Mesenchymal stem cell (in vitro differentiated cells and primary cell): ENCODE measurements around the gene HPS6.
A peak's percentile ranks its signal among the peaks of the same experiment; 100 is the strongest.
"Not testable (repeated sequence)": the region's sequence is repeated elsewhere in the genome, so short reads cannot be mapped to it uniquely, and the experiment has no call there.

Experiments
- DNase-seq: peaks from one replicate; pipeline ENCODE4 v3.0.0-alpha.2; 2013
- H2AFZ ChIP-seq: one replicate; pipeline ENCODE4 v1.6.1; 2013; ENCODE audit warnings: low read depth, mild to moderate bottlenecking, control low read depth, inconsistent platforms, low read length, moderate library complexity
- H2AK5ac ChIP-seq: 2 replicates; pipeline ENCODE4 v1.6.1; 2013; ENCODE audit warnings: low read length, moderate library complexity, mild to moderate bottlenecking, inconsistent platforms; ENCODE audit not compliant: severe bottlenecking
- H2BK120ac ChIP-seq: one replicate; pipeline ENCODE4 v1.6.1; 2013; ENCODE audit warnings: low read depth, mild to moderate bottlenecking, inconsistent platforms, low read length, moderate library complexity
- H2BK12ac ChIP-seq, 2 experiments: one replicate each; pipeline ENCODE4 v1.6.1; 2013; ENCODE audit warnings: inconsistent platforms in 2 of 2, low read length in 2 of 2, mild to moderate bottlenecking in 2 of 2, moderate library complexity in 2 of 2, control low read depth in 1 of 2
- H2BK15ac ChIP-seq: one replicate; pipeline ENCODE4 v1.6.1; 2013; ENCODE audit warnings: mild to moderate bottlenecking, low read depth, inconsistent platforms; ENCODE audit not compliant: poor library complexity, severe bottlenecking
- H2BK5ac ChIP-seq: 2 replicates; pipeline ENCODE4 v1.6.1; 2013; ENCODE audit warnings: low read depth, mild to moderate bottlenecking, low read length, control low read depth, inconsistent platforms; ENCODE audit not compliant: poor library complexity, severe bottlenecking
- H3K14ac ChIP-seq, 2 experiments: one replicate each; pipeline ENCODE4 v1.6.1; 2013; ENCODE audit warnings: inconsistent platforms in 2 of 2, low read length in 2 of 2, control low read depth in 1 of 2, mild to moderate bottlenecking in 1 of 2, moderate library complexity in 1 of 2
- H3K18ac ChIP-seq, 2 experiments: one replicate each; pipeline ENCODE4 v1.6.1; 2013; ENCODE audit warnings: inconsistent platforms in 2 of 2, low read length in 2 of 2, control low read depth in 1 of 2, low read depth in 1 of 2, mild to moderate bottlenecking in 1 of 2
- H3K23ac ChIP-seq, 2 experiments: one replicate each; pipeline ENCODE4 v1.6.1; 2013; ENCODE audit warnings: inconsistent platforms in 2 of 2, low read length in 2 of 2, mild to moderate bottlenecking in 2 of 2, moderate library complexity in 2 of 2, control low read depth in 1 of 2
- H3K27ac ChIP-seq: 2 replicates; pipeline ENCODE4 v1.5.1; 2013; ENCODE audit warnings: mild to moderate bottlenecking, moderate library complexity, low read length, control low read depth, inconsistent platforms; ENCODE audit not compliant: poor library complexity, severe bottlenecking
- H3K27me3 ChIP-seq, 2 experiments: 2 replicates each; pipeline versions ENCODE4 v1.6.1 to v1.7.0; 2013; ENCODE audit warnings: low read length in 2 of 2, mild to moderate bottlenecking in 2 of 2, moderate library complexity in 2 of 2, control low read depth in 1 of 2, inconsistent platforms in 1 of 2; ENCODE audit not compliant: control insufficient read depth in 1 of 2, insufficient read depth in 1 of 2
- H3K36me3 ChIP-seq, 2 experiments: 2 replicates each; pipeline versions ENCODE4 v1.6.1 to v1.7.0; 2013; ENCODE audit warnings: low read length in 2 of 2, control low read depth in 1 of 2, inconsistent platforms in 1 of 2, low read depth in 1 of 2, mild to moderate bottlenecking in 1 of 2; ENCODE audit not compliant: insufficient read depth in 2 of 2, control insufficient read depth in 1 of 2
- H3K4ac ChIP-seq, 2 experiments: one replicate each; pipeline ENCODE4 v1.6.1; 2013; ENCODE audit warnings: inconsistent platforms in 2 of 2, low read length in 2 of 2, mild to moderate bottlenecking in 2 of 2, moderate library complexity in 2 of 2, control low read depth in 1 of 2, low read depth in 1 of 2
- H3K4me1 ChIP-seq: 2 replicates; pipeline ENCODE4 v1.6.1; 2013; ENCODE audit warnings: low read depth, low read length, control low read depth; ENCODE audit not compliant: control insufficient read depth, insufficient read depth
- H3K4me2 ChIP-seq: 2 replicates; pipeline ENCODE4 v1.6.1; 2013; ENCODE audit warnings: low read length, mild to moderate bottlenecking, inconsistent platforms; ENCODE audit not compliant: poor library complexity, severe bottlenecking
- H3K4me3 ChIP-seq, 2 experiments: 2 replicates each; pipeline versions ENCODE4 v1.5.1 to v1.7.0; 2013; ENCODE audit warnings: low read length in 2 of 2, mild to moderate bottlenecking in 2 of 2, control low read depth in 1 of 2, low read depth in 1 of 2; ENCODE audit not compliant: insufficient read depth in 1 of 2
- H3K79me1 ChIP-seq: replicated peaks from 2 replicates; pipeline ENCODE4 v1.6.1; 2013; ENCODE audit warnings: mild to moderate bottlenecking, control low read depth, low read length, inconsistent platforms; ENCODE audit not compliant: poor library complexity, severe bottlenecking
- H3K9ac ChIP-seq: 2 replicates; pipeline ENCODE4 v1.7.0; 2013; ENCODE audit warnings: mild to moderate bottlenecking, low read length, moderate library complexity
- H3K9me3 ChIP-seq: 2 replicates; pipeline ENCODE4 v1.7.0; 2013; ENCODE audit warnings: mild to moderate bottlenecking, low read length; ENCODE audit not compliant: control insufficient read depth
- H4K8ac ChIP-seq: one replicate; pipeline ENCODE4 v1.6.1; 2013; ENCODE audit warnings: inconsistent platforms, mild to moderate bottlenecking, low read length, moderate library complexity
- H4K91ac ChIP-seq: one replicate; pipeline ENCODE4 v1.6.1; 2013; ENCODE audit warnings: mild to moderate bottlenecking, low read length, inconsistent platforms
- WGBS: methylation state at CpG from one replicate; pipeline ENCODE4 v1.1.7; 2013; ENCODE audit warnings: mixed read lengths; 5-methylcytosine and 5-hydroxymethylcytosine counted together

HPS6 gene

DNA sequence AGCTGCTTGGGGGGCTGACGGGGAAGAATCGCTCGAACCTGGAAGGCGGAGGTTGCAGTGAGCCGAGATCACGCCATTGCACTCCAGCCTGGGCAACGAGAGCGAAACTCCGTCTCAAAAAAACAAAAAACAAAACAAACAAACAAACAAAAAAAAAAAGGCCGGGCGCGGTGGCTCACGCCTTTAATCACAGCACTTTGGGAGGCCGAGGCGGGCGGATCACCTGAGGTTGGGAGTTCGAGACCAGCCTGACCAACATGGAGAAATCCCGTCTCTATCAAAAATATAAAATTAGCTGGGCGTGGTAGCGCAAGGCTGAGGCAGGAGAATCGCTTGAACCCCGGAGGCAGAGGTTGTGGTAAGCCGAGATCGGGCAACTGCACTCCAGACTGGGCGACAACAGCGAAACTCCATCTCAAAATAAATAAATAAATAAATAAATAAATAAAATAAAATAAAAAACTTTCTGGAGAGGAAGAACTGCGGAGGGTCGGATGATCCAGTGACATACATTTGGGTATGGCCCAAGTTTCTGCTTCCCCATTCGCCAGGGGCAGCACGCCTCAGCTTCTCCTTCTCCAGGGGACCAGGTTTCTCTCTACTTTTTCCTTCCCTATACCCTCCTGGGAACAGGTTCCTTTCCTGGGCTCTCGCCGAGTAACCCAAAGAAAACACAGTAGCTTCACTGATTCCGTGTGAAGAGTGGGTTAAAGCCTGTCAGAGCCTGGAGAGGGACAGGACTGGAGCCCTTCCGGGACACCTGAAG is 10.1 kb upstream of the HPS6 start:
- H2BK15ac ChIP-seq, H3K9me3 ChIP-seq, H2BK12ac ChIP-seq, H3K27me3 ChIP-seq, H3K23ac ChIP-seq, H3K79me1 ChIP-seq, H4K91ac ChIP-seq, H3K36me3 ChIP-seq, H2AK5ac ChIP-seq: not testable (repeated sequence)
- peaks cover 11% of the 10 kb centered on the region for H3K4me1 ChIP-seq
- peak overlapping the region; percentile 90 for H2AFZ ChIP-seq
- H3K27ac ChIP-seq, result peak overlapping the region; percentile 63
- H2BK120ac ChIP-seq, result peak overlapping the region; percentile 97
- H3K18ac ChIP-seq, result peak overlapping the region; percentile 94 to 99
- H3K14ac ChIP-seq, result peak overlapping the region in 1 of 2 experiments; percentile 79
- peak overlapping the region; percentile 57 for H3K4me2 ChIP-seq
- peak overlapping the region; percentile 78 to 90 for H3K4me3 ChIP-seq
- H4K8ac ChIP-seq, result peak overlapping the region; percentile 14
- H3K4ac ChIP-seq, result peak overlapping the region; percentile 88 to 97
- DNase-seq, result peak; percentile 61
- peak overlapping the region; percentile 96 for H3K9ac ChIP-seq
- H2BK5ac ChIP-seq, result peak overlapping the region; percentile 36
- WGBS, result 72% methylated on average over 26 of the region's 34 CpGs

DNA sequence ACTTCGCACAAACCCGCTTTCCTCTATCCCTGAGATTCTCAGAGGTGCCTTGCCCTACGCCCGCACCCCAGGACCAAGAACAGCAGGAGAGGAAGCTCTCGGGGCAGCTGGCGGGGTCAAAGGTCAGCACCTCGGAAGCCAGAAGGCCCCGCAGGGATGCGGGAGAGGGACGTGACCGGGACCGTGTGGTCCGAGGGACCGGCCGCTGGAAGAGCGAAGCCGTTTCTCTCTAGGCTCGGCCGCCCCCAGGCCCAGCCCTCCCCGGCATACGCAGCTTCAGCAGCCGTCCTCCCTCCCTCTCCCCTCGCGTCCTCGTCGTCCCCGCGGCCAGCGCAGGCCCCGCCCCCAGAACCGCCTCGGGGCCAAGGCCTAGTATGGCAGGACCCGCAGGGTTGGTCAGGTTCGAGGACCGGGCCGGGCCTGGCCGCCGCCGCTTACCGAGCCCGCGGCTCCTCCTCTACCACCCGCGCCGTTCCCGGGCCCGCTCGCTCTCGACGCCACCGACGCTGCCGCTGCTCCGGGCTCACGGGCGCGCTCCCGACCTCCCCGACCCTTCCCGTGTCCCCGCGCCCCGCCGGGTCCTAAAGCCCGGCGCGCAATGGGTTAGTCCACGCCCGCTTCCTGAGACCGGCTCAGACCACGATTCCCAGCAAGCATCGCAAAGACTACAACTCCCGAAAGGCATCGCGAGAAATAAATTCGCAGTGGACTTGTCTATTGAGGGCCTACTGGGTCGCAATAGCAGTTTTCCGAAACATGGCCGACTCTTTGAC is 9.3 kb upstream of the HPS6 start, which contains the start of gene ARMH3:
ARMH3 (minus strand) TSS at position 527 of the 773 bp plus-strand sequence. CDS start 16,059 bp downstream, outside the sequence.
- Histone ChIP-seq H3K79me1 (peaks cover 4% of the 10 kb centered on the region), H3K4me3 (peak within 1 kb of the TSS; percentile 78 to 90), H3K4ac (peak within 1 kb of the TSS; percentile 88 to 97), H3K4me2 (peak within 1 kb of the TSS; percentile 57), H3K27me3 (no peaks in the 10 kb centered on the region), H4K8ac (peak within 1 kb of the TSS; percentile 95), H2BK15ac (peak within 1 kb of the TSS; percentile 74), H2BK5ac (peak within 1 kb of the TSS; percentile 62), H3K9ac (peak within 1 kb of the TSS; percentile 96), H3K9me3 (no peaks in the 10 kb centered on the region), H3K4me1 (peaks cover 11% of the 10 kb centered on the region), H2AFZ (peak within 1 kb of the TSS; percentile 90), H3K36me3 (no peaks in the 10 kb centered on the region), H3K23ac (peak within 1 kb of the TSS in 1 of 2 experiments; percentile 77), H2BK120ac (peak within 1 kb of the TSS; percentile 97), H4K91ac (peak within 1 kb of the TSS; percentile 93), H2BK12ac (peak within 1 kb of the TSS in 1 of 2 experiments; percentile 87), H3K14ac (peak within 1 kb of the TSS in 1 of 2 experiments; percentile 97), H3K27ac (peak within 1 kb of the TSS; percentile 63), H3K18ac (peak within 1 kb of the TSS; percentile 94 to 99), H2AK5ac (no peak within 1 kb of the TSS)
- under 1% methylated on average over 77 of the region's 79 CpGs for WGBS
- DNase-seq, result peak; percentile 98

DNA sequence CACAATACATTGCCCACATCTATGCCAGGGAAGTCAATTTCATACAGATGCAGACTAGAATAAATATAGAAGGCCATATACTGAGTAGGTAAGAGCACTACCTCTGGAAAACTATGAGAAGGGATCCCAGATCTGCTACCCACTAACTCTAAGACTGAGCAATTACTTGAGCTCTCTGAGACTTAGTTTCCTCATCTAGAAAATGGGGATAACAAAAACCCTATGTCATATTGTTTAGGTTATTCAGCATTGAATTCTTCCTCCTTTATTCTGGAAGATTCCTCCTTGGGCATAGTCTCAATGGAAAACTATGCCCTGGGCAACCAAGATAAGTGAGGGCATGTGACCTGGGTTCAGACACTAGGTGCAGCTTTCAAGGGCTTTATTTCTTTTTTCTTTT is 5.2 kb upstream of the HPS6 start:
- Histone ChIP-seq H3K4ac (no peak overlapping the region), H3K4me3 (no peak overlapping the region), H3K36me3 (no peaks in the 10 kb centered on the region), H3K23ac (no peak overlapping the region), H2BK120ac (no peak overlapping the region), H3K4me2 (no peak overlapping the region), H4K91ac (no peak overlapping the region), H3K27ac (no peak overlapping the region), H3K18ac (no peak overlapping the region), H3K9ac (no peak overlapping the region), H3K9me3 (no peaks in the 10 kb centered on the region), H3K14ac (no peak overlapping the region), H4K8ac (no peak overlapping the region), H2BK5ac (no peak overlapping the region), H2AK5ac (no peak overlapping the region), H2BK15ac (no peak overlapping the region), H3K4me1 (peaks cover 3% of the 10 kb centered on the region), H2AFZ (no peak overlapping the region), H3K27me3 (no peaks in the 10 kb centered on the region), H3K79me1 (no peaks in the 10 kb centered on the region), H2BK12ac (no peak overlapping the region)
- DNase-seq, result no peak

DNA sequence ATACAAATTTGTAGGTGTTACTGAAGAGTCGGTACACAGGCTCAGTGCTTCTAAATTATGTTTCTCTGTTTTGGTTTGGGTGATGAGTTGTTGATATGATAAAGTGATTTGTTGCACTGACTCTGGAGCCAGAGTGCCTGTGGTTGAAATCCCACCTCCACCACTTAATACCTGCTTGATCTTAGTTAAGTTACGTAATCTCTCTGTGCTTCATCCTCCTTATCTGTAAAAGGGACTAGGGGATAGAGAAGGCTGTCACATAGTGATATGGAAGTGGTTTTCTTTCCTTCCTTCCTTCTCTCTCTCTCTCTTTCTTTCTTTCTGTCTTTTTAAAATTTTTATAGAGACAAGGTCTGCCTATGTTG is 664 bp upstream of the HPS6 start:
- H3K4me2 ChIP-seq, result no peak overlapping the region
- no peak overlapping the region for H2AFZ ChIP-seq
- WGBS, result 80% methylated on average over 1 of the region's 2 CpGs
- no peak overlapping the region for H2BK15ac ChIP-seq
- H3K4me3 ChIP-seq, result peak overlapping the region in 1 of 2 experiments; percentile 90
- H3K79me1 ChIP-seq, result peaks cover 28% of the 10 kb centered on the region
- peaks cover 19% of the 10 kb centered on the region for H3K4me1 ChIP-seq
- H4K8ac ChIP-seq, result no peak overlapping the region
- H4K91ac ChIP-seq, result no peak overlapping the region
- H2BK12ac ChIP-seq, result no peak overlapping the region
- no peaks in the 10 kb centered on the region for H3K27me3 ChIP-seq
- no peak overlapping the region for H2BK5ac ChIP-seq
- H3K18ac ChIP-seq, result no peak overlapping the region
- no peak for DNase-seq
- peak overlapping the region; percentile 54 for H3K27ac ChIP-seq
- H3K14ac ChIP-seq, result no peak overlapping the region
- no peaks in the 10 kb centered on the region for H3K9me3 ChIP-seq
- no peak overlapping the region for H3K23ac ChIP-seq
- H3K9ac ChIP-seq, result peak overlapping the region; percentile 91
- H2BK120ac ChIP-seq, result no peak overlapping the region
- H2AK5ac ChIP-seq, result no peak overlapping the region
- no peak overlapping the region for H3K4ac ChIP-seq
- H3K36me3 ChIP-seq, result peaks cover 24 to 30% of the 10 kb centered on the region in 2 experiments
